Measurements from ENCODE around the gene LTBP1.

GRCh38 chr2:33086400-33087015 lies 139.8 kb downstream of the LTBP1 start:
- TF ChIP-seq ZNF114 (CRISPR knock-in tag; IDR thresholded peaks at IDR 0.05) (no peak), CTCF (conservative IDR thresholded peaks at IDR 0.05; ENCODE audit: low read depth in 2 of 2) (no peak), EZH2 (IDR thresholded peaks at IDR 0.05; ENCODE audit: low read depth, unreplicated experiment) (no peak), POLR2AphosphoS5 (IDR thresholded peaks at IDR 0.05; ENCODE audit: low read depth) (no peak), ZNF462 (CRISPR knock-in tag; IDR thresholded peaks at IDR 0.05) (no peak), EZH2phosphoT487 (IDR thresholded peaks at IDR 0.05; ENCODE audit: unreplicated experiment) (no peak), STAT1 (IDR thresholded peaks at IDR 0.05; ENCODE audit: unreplicated experiment) (no peak), ETS1 (IDR thresholded peaks at IDR 0.05) (no peak), NANOG (IDR thresholded peaks at IDR 0.05; ENCODE audit: borderline replicate concordance) (no peak), CREB1 (CRISPR knock-in tag; IDR thresholded peaks at IDR 0.05; ENCODE audit: low read depth) (no peak), ZNF331 (CRISPR knock-in tag; IDR thresholded peaks at IDR 0.05; ENCODE audit: low read depth) (no peak)
- TF ChIP-seq, protein P1, sequence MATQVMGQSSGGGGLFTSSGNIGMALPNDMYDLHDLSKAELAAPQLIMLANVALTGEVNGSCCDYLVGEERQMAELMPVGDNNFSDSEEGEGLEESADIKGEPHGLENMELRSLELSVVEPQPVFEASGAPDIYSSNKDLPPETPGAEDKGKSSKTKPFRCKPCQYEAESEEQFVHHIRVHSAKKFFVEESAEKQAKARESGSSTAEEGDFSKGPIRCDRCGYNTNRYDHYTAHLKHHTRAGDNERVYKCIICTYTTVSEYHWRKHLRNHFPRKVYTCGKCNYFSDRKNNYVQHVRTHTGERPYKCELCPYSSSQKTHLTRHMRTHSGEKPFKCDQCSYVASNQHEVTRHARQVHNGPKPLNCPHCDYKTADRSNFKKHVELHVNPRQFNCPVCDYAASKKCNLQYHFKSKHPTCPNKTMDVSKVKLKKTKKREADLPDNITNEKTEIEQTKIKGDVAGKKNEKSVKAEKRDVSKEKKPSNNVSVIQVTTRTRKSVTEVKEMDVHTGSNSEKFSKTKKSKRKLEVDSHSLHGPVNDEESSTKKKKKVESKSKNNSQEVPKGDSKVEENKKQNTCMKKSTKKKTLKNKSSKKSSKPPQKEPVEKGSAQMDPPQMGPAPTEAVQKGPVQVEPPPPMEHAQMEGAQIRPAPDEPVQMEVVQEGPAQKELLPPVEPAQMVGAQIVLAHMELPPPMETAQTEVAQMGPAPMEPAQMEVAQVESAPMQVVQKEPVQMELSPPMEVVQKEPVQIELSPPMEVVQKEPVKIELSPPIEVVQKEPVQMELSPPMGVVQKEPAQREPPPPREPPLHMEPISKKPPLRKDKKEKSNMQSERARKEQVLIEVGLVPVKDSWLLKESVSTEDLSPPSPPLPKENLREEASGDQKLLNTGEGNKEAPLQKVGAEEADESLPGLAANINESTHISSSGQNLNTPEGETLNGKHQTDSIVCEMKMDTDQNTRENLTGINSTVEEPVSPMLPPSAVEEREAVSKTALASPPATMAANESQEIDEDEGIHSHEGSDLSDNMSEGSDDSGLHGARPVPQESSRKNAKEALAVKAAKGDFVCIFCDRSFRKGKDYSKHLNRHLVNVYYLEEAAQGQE (IDR thresholded peaks at IDR 0.05; ENCODE audit: unreplicated experiment) = no peak

Data from GM23338 (cell line).